Mesendoderm (in vitro differentiated cells): ENCODE data around the gene CREB5.

ENCODE experiments used
- DNase-seq: peaks from one replicate; pipeline ENCODE4 v3.0.0; 2013
- H2AK5ac ChIP-seq: 2 replicates; pipeline ENCODE4 v1.6.1; 2013; ENCODE audit warnings: low read length, inconsistent platforms
- H2BK120ac ChIP-seq: 2 replicates; pipeline ENCODE4 v1.6.1; 2013; ENCODE audit warnings: low read depth, mild to moderate bottlenecking, low read length, moderate library complexity, mixed read lengths
- H2BK15ac ChIP-seq: replicated peaks from 2 replicates; pipeline ENCODE4 v1.6.1; 2013; ENCODE audit warnings: low read depth, mild to moderate bottlenecking, moderate library complexity
- H2BK5ac ChIP-seq: 2 replicates; pipeline ENCODE4 v1.6.1; 2013; ENCODE audit warnings: low read length, inconsistent platforms
- H3K18ac ChIP-seq: 2 replicates; pipeline ENCODE4 v1.6.1; 2013; ENCODE audit warnings: mild to moderate bottlenecking, low read length, mixed read lengths
- H3K23ac ChIP-seq: one replicate; pipeline ENCODE4 v1.6.1; 2013; ENCODE audit warnings: low read length
- H3K27ac ChIP-seq: 2 replicates; pipeline ENCODE4 v1.5.1; 2013; ENCODE audit warnings: low read depth, mild to moderate bottlenecking, inconsistent platforms, low read length, moderate library complexity
- H3K27me3 ChIP-seq: 2 replicates; pipeline ENCODE4 v1.6.1; 2013; ENCODE audit warnings: low read length, control low read depth, mild to moderate bottlenecking, inconsistent platforms; ENCODE audit not compliant: insufficient read depth, poor library complexity
- H3K36me3 ChIP-seq: 2 replicates; pipeline ENCODE4 v1.6.1; 2013; ENCODE audit warnings: low read length, inconsistent platforms; ENCODE audit not compliant: control insufficient read depth, insufficient read depth
- H3K4ac ChIP-seq: one replicate; pipeline ENCODE4 v1.6.1; 2013; ENCODE audit warnings: low read depth, mild to moderate bottlenecking, low read length, moderate library complexity
- H3K4me1 ChIP-seq: 2 replicates; pipeline ENCODE4 v1.6.1; 2013; ENCODE audit warnings: low read depth, low read length, inconsistent platforms; ENCODE audit not compliant: control insufficient read depth
- H3K4me2 ChIP-seq: 2 replicates; pipeline ENCODE4 v1.6.1; 2013; ENCODE audit warnings: low read length
- H3K4me3 ChIP-seq: 2 replicates; pipeline ENCODE4 v1.5.1; 2013; ENCODE audit warnings: mild to moderate bottlenecking, low read length
- H3K56ac ChIP-seq: one replicate; pipeline ENCODE4 v1.6.1; 2013; ENCODE audit warnings: low read length
- H3K79me1 ChIP-seq: 2 replicates; pipeline ENCODE4 v1.6.1; 2013; ENCODE audit warnings: low read length, inconsistent platforms
- H3K79me2 ChIP-seq: 2 replicates; pipeline ENCODE4 v1.6.1; 2013; ENCODE audit warnings: mild to moderate bottlenecking, low read length; ENCODE audit not compliant: control insufficient read depth, insufficient read depth
- H3K9ac ChIP-seq: 2 replicates; pipeline ENCODE4 v1.6.1; 2013; ENCODE audit warnings: low read length, inconsistent platforms
- H4K5ac ChIP-seq: one replicate; pipeline ENCODE4 v1.6.1; 2013; ENCODE audit warnings: low read length
- H4K8ac ChIP-seq: one replicate; pipeline ENCODE4 v1.6.1; 2013; ENCODE audit warnings: low read depth, mild to moderate bottlenecking, control low read depth, low read length, moderate library complexity
- WGBS: extraction: QIAGEN DNeasy Blood & Tissue Kit; methylation state at CpG from one replicate; pipeline ENCODE4 v1.1.7; 2013; ENCODE audit warnings: low lambda C conversion rate, missing lambda C conversion rate; ENCODE audit not compliant: insufficient coverage; ENCODE audit errors: extremely low coverage; 5-methylcytosine and 5-hydroxymethylcytosine counted together

The CREB5 gene

DNA sequence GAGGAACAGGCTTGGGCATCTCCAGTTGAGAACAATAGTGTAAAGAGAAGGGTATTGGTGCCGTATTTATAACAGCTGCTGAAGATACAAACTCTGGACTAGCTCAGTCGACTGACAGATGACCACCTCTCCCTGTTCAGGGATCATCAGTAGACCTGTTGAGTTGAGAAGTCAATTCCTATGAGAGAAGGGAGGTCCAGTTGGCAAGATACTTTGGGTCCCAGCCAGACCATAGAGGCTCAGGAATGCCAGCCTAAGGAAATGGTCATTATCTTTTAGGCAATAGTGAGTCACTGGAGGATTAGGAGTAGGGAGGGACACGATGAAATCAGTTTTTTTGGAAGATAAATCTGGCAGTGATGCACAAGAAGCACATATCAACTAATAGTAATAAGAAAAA is 342.9 kb downstream of the CREB5 start:
- Histone ChIP-seq H4K5ac (no peak overlapping the region), H3K27ac (no peak overlapping the region), H2AK5ac (no peak overlapping the region), H3K56ac (no peak overlapping the region), H3K9ac (no peak overlapping the region), H4K8ac (no peak overlapping the region), H2BK120ac (no peak overlapping the region), H3K4ac (no peak overlapping the region), H2BK15ac (no peak overlapping the region), H2BK5ac (no peak overlapping the region), H3K4me2 (no peak overlapping the region), H3K27me3 (no peaks in the 10 kb centered on the region), H3K4me1 (no peaks in the 10 kb centered on the region), H3K79me2 (no peaks in the 10 kb centered on the region), H3K79me1 (no peaks in the 10 kb centered on the region), H3K18ac (no peak overlapping the region), H3K36me3 (no peaks in the 10 kb centered on the region), H3K23ac (no peak overlapping the region), H3K4me3 (no peak overlapping the region)
- no peak for DNase-seq
- no CpG with 5 or more reads among the region's 3 CpGs for WGBS

GRCh38 chr7:28758186-28758585 is 345.9 kb downstream of the CREB5 start:
- no peak overlapping the region for H4K8ac ChIP-seq
- no peak overlapping the region for H3K23ac ChIP-seq
- H3K36me3 ChIP-seq, result no peaks in the 10 kb centered on the region
- H3K18ac ChIP-seq, result no peak overlapping the region
- no peak overlapping the region for H2BK5ac ChIP-seq
- H3K79me2 ChIP-seq, result no peaks in the 10 kb centered on the region
- no peaks in the 10 kb centered on the region for H3K27me3 ChIP-seq
- H2BK120ac ChIP-seq, result no peak overlapping the region
- no peak overlapping the region for H3K4ac ChIP-seq
- no peak overlapping the region for H3K27ac ChIP-seq
- no peak overlapping the region for H3K9ac ChIP-seq
- H3K4me2 ChIP-seq, result no peak overlapping the region
- WGBS, result no CpG with 5 or more reads among the region's 5 CpGs
- no peaks in the 10 kb centered on the region for H3K4me1 ChIP-seq
- H3K56ac ChIP-seq, result no peak overlapping the region
- H4K5ac ChIP-seq, result no peak overlapping the region
- DNase-seq, result no peak
- no peak overlapping the region for H3K4me3 ChIP-seq
- H3K79me1 ChIP-seq, result no peaks in the 10 kb centered on the region
- H2AK5ac ChIP-seq, result no peak overlapping the region
- H2BK15ac ChIP-seq, result no peak overlapping the region

DNA sequence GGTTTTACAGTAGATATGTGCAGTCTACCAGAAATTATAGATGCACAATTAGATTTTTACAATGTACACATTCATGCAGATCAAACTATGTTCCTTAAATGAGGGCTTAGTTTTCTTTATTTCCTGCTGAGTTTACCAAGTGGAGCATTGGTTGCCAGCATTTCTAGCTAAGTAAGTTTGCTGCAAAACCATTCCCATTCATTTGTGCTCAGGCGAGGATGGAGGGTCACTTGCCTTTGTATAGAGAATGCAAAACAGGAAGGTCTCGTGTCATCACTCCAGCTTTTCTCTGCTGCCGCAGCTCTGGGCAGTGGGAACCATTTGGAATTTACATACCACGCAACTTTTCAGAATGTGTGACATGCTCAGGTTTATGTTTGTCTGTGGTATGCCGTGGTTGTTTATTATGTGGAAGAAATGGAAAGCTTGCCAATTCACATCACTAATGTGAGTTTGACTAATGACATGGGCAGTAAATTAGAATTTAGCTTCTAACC is 347.2 kb downstream of the CREB5 start:
- no peak overlapping the region for H3K18ac ChIP-seq
- no peak overlapping the region for H3K4me3 ChIP-seq
- H2BK120ac ChIP-seq, result no peak overlapping the region
- H3K9ac ChIP-seq, result no peak overlapping the region
- no peaks in the 10 kb centered on the region for H3K27me3 ChIP-seq
- no peaks in the 10 kb centered on the region for H3K4me1 ChIP-seq
- no peak overlapping the region for H2BK15ac ChIP-seq
- no peaks in the 10 kb centered on the region for H3K36me3 ChIP-seq
- H3K4ac ChIP-seq, result no peak overlapping the region
- no peaks in the 10 kb centered on the region for H3K79me2 ChIP-seq
- H3K79me1 ChIP-seq, result no peaks in the 10 kb centered on the region
- no peak overlapping the region for H3K56ac ChIP-seq
- H4K5ac ChIP-seq, result no peak overlapping the region
- DNase-seq, result no peak
- H3K4me2 ChIP-seq, result no peak overlapping the region
- H2BK5ac ChIP-seq, result no peak overlapping the region
- H2AK5ac ChIP-seq, result no peak overlapping the region
- WGBS, result no CpG with 5 or more reads among the region's 5 CpGs
- H3K27ac ChIP-seq, result no peak overlapping the region
- no peak overlapping the region for H4K8ac ChIP-seq
- no peak overlapping the region for H3K23ac ChIP-seq

- Histone ChIP-seq H2BK15ac (no peak overlapping the region), H3K9ac (no peak overlapping the region)
These were observed 349.2 kb downstream of the CREB5 start for GRCh38 chr7:28761505-28761904.

DNA sequence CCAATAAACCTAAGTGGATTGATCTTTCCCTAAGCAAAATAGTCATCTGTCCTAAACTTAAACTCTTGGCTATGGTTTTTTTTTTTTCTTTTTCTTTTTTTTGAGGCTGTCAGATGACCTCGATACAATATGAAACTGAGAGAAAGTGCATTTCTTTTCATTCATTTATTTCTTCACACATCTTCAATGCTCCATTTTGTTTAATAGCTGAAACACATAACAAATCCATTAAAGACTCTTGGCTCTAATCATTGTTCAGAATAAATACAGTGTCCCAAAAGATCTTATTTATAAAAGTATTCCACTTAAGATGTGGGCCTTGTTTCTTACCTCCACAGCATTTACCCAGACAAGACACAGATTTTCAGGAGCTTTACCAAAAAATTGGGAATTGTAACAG is 350.3 kb downstream of the CREB5 start:
- Histone ChIP-seq H3K36me3 (no peaks in the 10 kb centered on the region), H3K18ac (no peak overlapping the region), H3K56ac (no peak overlapping the region), H2AK5ac (no peak overlapping the region), H3K79me2 (no peaks in the 10 kb centered on the region), H3K27ac (no peak overlapping the region), H3K23ac (no peak overlapping the region), H3K4me1 (no peaks in the 10 kb centered on the region), H3K4me3 (no peak overlapping the region), H2BK5ac (no peak overlapping the region), H3K79me1 (no peaks in the 10 kb centered on the region), H3K4ac (no peak overlapping the region), H2BK120ac (no peak overlapping the region), H3K9ac (no peak overlapping the region), H3K4me2 (no peak overlapping the region), H2BK15ac (no peak overlapping the region), H4K8ac (no peak overlapping the region), H3K27me3 (no peaks in the 10 kb centered on the region), H4K5ac (no peak overlapping the region)
- DNase-seq, result no peak
- WGBS, result no CpG with 5 or more reads among the region's 1 CpG

More at GRCh38 chr7:28761505-28761904, 349.2 kb downstream of the CREB5 start:
- Histone ChIP-seq H3K27ac (no peak overlapping the region), H3K4me3 (no peak overlapping the region), H3K4me1 (no peaks in the 10 kb centered on the region), H3K4ac (no peak overlapping the region), H4K8ac (no peak overlapping the region), H4K5ac (no peak overlapping the region), H2BK5ac (no peak overlapping the region), H3K79me1 (no peaks in the 10 kb centered on the region), H3K4me2 (no peak overlapping the region), H3K56ac (no peak overlapping the region), H2BK120ac (no peak overlapping the region), H2AK5ac (no peak overlapping the region), H3K36me3 (no peaks in the 10 kb centered on the region), H3K18ac (no peak overlapping the region), H3K23ac (no peak overlapping the region), H3K27me3 (no peaks in the 10 kb centered on the region), H3K79me2 (no peaks in the 10 kb centered on the region)
- no CpG with 5 or more reads among the region's 2 CpGs for WGBS
- no peak for DNase-seq

GRCh38 chr7:28766359-28766758 is 354.0 kb downstream of the CREB5 start:
- Histone ChIP-seq H2BK5ac (no peak overlapping the region), H3K36me3 (no peaks in the 10 kb centered on the region), H2BK15ac (no peak overlapping the region), H3K4ac (no peak overlapping the region), H3K4me2 (no peak overlapping the region), H3K79me2 (no peaks in the 10 kb centered on the region), H3K4me3 (no peak overlapping the region), H3K23ac (no peak overlapping the region), H3K56ac (no peak overlapping the region), H3K27me3 (no peaks in the 10 kb centered on the region), H3K9ac (no peak overlapping the region), H4K8ac (no peak overlapping the region), H3K18ac (no peak overlapping the region), H2AK5ac (no peak overlapping the region), H3K79me1 (no peaks in the 10 kb centered on the region), H4K5ac (no peak overlapping the region), H3K27ac (no peak overlapping the region), H2BK120ac (no peak overlapping the region), H3K4me1 (no peaks in the 10 kb centered on the region)
- no peak for DNase-seq
- WGBS, result no CpG with 5 or more reads among the region's 4 CpGs
